ENCODE measurements around the gene HES5.
A peak's percentile ranks its signal among the peaks of the same experiment; 100 is the strongest.
"Not testable (repeated sequence)": the region's sequence is repeated elsewhere in the genome, so short reads cannot be mapped to it uniquely, and the experiment has no call there.

Gene HES5

GRCh38 chr1:2560299-2561073 lies 30.4 kb upstream of the HES5 start:
- DNase-seq = no peak

- no peak for DNase-seq
Measured at GRCh38 chr1:2559509-2560298, 29.6 kb upstream of the HES5 start.

DNA sequence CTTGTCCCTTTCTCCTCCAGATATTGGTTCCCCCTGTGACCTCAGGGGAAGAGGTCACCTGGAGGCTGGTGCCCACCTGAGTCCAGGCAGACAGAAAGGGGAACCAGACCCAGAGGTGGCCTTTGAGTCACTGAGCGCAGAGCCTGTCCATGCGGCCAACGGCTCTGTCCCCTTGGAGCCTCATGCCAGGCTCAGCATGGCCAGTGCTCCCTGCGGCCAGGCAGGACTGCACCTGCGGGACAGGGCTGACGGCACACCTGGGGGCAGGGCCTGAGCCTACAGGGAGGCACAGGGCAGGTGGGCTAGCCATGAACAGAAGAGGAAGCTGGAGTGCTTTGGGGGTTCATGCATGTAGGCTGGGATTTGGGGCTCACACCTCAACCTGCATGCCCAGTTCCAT lies 28.8 kb upstream of the HES5 start:
- DNase-seq = no peak

DNA sequence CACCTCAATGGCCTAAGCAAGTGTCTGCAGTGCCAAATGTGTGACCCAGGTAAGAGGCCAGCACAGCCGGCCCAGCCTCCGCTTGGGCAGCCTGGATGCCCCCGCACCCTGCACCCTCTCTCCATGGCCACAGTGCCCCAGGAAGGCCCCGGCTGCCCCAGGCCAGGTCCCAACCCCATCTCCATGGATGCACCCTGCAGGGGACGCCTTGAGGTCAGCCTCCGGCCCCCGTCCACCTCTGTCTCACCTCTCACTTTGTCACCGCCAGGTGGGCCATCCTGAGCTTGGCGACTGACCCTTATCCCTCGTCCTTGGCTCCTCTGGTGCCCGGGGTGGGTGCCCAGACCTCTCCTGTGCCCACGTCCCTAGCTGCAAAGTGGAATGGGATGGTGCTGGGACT lies 28.4 kb upstream of the HES5 start:
- no peak for DNase-seq

GRCh38 chr1:2557482-2558400 lies 27.7 kb upstream of the HES5 start:
- DNase-seq = no peak

DNA sequence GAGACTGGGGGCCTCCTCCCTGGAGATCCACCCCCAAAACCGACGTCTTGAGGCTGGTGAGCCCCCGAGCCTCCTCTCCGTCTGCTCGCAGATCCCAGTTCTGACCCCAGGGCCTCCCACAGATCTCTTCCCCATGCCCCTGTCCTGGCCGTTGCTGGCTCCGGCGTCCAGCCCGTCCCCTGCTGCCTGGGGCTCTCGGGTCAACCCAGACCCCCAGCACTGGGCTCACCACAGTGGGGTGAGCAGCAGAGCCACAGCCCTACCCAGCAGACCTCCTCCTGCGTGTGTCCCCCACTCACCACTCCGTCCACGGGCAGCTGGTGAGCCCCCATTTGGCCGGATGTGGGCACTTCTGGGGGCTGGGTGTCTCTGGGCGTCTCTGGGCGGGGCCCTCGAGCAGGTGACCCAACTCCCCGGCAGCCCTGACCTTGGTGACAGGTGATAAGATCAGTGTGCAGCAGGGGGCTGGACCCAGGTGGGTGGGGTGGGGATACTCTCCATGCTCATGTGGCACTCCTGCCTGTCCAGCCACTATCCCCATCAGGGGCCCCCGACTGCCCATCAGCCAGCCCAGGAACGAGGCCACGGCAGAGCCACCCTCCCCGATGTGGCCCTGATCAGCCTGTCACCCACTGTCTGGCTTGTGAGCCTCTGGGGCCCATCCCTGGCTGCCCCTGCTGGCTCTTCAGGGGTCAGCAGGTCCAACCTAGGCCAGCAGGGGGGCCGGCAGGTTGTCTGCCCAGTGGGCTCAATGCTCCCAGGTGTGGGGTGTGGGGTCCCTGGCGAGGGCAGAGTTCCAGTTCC lies 26.8 kb upstream of the HES5 start:
- DNase-seq = no peak

DNA sequence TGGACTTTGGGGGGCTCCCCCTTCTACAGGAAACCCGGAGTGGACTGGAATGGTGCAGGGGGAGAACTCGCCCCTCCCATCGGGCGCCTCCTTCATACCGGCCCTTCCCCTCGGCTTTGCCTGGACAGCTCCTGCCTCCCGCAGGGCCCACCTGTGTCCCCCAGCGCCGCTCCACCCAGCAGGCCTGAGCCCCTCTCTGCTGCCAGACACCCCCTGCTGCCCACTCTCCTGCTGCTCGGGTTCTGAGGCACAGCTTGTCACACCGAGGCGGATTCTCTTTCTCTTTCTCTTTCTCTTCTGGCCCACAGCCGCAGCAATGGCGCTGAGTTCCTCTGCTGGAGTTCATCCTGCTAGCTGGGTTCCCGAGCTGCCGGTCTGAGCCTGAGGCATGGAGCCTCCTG lies 26.2 kb upstream of the HES5 start, which contains the start of gene TNFRSF14:
Gene TNFRSF14, plus strand, starts transcription at position 95 of the 401 bp plus-strand sequence. Its CDS starts 294 bp downstream, at position 389.
- no peak for DNase-seq

DNA sequence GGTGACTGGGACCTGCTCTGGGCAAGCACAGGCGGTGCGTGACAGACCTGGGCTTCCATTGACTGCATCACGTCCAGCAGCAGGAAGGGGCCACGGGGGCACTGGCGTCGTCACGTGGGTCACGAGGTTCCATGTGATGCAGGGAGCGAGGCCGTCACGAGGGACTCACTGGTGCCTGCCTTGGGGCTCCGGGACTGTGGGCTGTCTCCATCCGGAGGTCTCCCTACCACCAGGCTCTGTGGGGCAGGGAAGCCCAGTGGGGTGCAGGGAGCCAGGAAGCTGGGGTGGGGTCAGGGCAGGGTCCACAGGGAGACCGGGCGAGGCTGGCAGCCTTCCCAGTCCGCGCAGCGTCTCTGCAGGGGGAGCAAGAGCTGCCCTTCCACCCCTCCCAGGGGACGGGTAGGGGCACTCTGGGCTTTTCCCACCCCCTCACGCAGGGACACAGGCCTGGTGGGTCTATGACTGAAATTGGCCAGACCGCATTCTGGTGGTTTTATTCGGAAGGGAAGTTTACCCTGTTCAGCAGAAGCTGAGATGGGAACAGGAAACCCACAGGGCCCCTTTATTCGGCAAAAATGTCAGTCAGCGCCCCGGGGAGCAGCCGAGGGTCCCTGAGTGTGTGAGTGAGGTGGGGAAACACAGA lies 25.7 kb upstream of the HES5 start:
- DNase-seq = no peak

DNA sequence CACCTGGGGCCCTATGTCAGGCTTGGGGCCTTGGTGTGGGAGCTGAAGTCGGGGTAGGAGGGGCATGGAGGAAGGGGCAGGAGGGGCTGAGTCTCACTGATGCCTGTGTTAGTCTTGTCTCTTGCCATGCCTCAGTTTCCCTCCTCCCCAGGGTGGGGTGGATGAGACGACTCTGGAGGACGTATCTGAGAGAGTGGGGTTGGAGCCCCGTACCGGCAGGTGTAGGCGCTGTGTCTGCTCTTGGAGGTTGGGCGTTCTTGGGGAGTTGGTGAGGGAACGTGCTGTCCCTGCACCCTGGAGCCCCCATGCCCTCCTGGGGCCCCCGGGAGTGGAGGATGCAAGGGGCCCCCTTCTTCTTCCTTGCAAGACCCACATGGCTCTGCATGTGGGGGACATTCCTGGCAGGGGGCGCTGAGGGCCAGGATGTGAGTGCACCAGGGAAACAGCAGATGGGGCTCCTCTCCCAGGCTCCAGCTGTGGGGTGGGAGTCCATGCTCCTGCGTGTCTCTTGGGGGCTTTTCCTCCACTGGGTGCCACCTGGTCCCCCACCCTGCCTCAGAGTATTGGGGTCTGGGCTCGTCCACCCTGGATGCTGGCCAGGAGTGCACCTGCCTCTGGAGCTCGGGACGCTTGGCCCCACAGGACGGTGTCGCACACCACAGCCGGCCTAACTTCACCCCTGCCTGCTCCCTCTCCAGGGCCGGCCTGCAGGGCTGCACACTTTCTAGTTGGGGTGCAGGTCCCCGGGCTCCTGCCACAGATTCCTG lies 24.7 kb upstream of the HES5 start:
- no peak for DNase-seq

- no peak for DNase-seq
Measured at GRCh38 chr1:2553871-2554620, 24.0 kb upstream of the HES5 start.

GRCh38 chr1:2553076-2553475 lies 23.0 kb upstream of the HES5 start:
- not testable (repeated sequence) for DNase-seq

- DNase-seq = no peak
Measured at GRCh38 chr1:2552189-2552588, 22.1 kb upstream of the HES5 start.

DNA sequence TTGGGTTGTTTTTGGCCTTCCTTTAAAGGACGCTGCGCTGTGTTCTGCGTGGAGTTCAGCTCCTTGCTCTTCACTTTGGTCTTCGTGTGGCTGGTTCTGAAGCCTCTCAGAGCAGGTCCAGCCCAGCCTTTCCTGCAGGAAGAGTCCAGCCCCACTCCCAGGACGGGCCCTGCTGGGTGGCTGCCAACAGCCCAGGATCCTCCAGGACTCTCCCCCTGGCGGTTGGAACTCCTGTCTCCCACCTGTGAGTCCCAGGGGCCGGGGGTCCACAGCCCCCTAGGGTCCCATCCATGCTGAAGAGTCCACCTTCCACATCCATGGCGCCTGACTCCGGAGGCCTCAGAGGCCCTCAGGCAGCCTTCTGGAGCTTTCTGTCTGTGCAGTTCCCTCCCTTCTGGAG lies 21.5 kb upstream of the HES5 start:
- DNase-seq = not testable (repeated sequence)

DNA sequence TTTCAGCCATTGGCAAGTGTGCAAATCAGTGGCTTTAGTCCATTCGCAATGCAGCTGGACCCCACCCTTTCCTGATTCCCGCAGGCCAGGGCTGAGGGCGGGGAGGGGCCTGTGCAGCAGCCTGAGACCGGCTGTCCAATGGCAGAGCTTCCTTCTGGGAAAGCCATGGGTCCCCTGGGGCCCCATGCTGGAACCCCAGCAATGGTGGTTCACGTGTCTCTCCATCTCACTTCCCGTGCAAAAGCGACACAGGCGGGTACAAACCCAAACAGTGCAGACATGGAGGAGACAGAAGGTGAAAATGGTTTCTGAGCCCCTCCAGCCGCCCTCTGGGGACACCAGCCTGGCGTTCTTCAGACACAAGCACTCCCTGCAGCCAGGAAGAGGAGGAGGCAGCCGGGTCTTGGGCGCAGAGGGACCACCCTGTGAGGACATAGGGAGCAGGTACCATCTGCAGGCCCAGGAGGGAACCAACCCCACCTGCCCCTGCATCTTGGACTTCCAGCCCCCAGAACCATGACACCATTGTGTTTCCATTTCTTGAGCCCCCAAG lies 20.3 kb upstream of the HES5 start:
- not testable (repeated sequence) for DNase-seq

- DNase-seq = not testable (repeated sequence)
Measured at GRCh38 chr1:2549367-2550029, 19.4 kb upstream of the HES5 start.

DNA sequence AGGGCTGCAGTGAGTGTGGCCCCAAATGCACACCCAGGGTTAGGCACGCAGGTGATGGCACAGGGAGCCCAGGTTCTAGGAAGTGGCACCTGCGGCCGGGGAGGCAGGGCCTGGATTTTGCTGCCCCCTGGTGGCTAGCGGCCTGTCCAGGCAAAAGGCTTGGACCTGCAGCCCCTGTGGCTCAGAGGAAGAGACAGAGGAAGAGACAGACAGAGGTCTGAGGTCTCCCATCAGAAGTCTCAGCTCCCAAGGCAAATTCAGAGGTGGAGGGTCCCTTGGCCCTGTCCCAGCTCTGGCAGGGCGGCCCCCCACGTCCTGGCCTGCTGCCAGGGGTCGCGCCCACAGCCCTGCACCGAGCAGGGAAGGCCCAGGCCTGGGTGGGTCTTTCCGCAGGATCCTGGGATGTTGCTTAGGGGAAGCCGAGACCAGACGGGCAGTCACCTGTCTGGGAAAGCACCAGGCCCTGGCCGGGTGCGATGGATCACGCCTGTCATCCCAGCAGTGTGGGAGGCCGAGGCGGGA lies 18.1 kb upstream of the HES5 start:
- DNase-seq = peak; percentile 91

DNA sequence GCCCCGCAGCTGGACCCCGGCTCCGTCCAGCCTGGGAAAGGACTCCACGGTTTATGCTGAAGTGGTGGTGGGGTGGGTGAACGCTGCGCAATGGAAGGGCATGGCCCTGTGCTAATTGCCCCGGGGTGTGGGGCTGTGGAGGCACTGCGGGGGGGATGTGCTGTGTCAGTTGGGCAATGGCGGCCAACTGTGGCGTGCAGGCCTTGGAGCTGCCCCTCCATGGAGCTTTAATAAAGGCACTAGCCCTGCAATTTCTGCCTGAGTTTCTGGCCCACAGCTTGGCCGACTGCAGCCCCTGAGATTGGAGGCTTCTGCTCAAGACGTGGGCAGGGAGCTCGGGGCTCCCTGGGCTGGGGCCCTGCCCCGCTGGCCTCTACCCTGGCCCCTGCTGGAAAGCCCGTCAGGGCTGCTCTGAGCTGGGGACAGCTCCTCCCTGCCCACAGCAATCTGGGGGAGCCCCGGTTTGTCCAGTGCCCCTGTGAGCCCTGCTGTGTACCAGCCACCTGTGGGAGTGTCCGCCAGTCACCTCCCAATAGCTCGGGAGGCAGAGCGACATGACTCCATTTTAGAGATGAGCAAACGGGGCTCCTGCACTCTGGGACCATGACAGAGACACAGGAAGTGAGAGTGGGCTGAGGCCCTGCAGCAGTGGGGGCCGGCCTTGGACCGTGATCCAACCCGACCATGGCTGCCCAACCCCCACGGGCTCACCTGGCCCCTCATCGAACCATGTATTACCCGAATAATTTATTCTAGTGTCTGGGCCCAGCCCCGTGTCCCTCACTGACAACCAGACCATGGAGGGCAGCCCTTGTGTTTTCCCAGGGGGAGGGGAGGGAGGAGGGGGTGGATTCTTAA lies 17.4 kb upstream of the HES5 start:
- DNase-seq = no peak

All from NCI-H510A treated with DMSO at 0.1 percent for 48 hours (cell line).